Gastrocnemius medialis (tissue), 4 donors: Measurements from ENCODE around the gene FARP1.

Source experiments
- POLR2A ChIP-seq, 2 donors: fragments of 450-650 bp; IDR thresholded peaks; one replicate each; pipeline ENCODE4 v1.6.1; 2017; ENCODE audit warnings: antibody characterized with exemption in 2 of 2, mild to moderate bottlenecking in 2 of 2, moderate library complexity in 2 of 2
- TF ChIP-seq, protein P1 (sequence below), 5 experiments: fragments of 450-650 bp in 3 of 5; fragments of 200-600 bp in 2 of 5; sonication (generic) in 2 of 5; IDR thresholded peaks in 4 of 5; conservative IDR thresholded peaks in 1 of 5; 1 replicate in 4 of 5; 2 replicates in 1 of 5; pipeline ENCODE4 v1.5.1; 2016 to 2019; ENCODE audit warnings: antibody characterized with exemption in 5 of 5, mild to moderate bottlenecking in 3 of 5, moderate library complexity in 3 of 5

DNA sequence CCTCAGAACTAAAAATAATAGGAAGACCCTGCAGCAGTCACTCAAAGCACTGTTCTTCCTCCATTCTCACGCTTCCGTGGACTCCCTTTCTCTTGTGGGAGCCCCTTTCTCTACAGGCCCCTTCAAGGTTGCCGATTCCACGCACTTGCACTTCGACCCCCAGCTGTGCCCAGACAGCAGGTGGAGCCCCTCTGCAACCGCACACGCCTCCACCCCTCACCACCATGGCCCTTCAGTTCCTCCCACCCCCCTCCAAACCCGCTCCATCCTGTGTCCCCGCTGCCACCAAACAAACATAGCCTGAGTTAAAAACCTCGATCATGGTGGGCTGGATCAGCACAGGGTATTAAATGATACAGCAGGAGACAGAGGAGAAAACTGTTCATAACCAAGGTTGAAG, 331.4 kb downstream of the FARP1 start:
- TF ChIP-seq, protein P1, sequence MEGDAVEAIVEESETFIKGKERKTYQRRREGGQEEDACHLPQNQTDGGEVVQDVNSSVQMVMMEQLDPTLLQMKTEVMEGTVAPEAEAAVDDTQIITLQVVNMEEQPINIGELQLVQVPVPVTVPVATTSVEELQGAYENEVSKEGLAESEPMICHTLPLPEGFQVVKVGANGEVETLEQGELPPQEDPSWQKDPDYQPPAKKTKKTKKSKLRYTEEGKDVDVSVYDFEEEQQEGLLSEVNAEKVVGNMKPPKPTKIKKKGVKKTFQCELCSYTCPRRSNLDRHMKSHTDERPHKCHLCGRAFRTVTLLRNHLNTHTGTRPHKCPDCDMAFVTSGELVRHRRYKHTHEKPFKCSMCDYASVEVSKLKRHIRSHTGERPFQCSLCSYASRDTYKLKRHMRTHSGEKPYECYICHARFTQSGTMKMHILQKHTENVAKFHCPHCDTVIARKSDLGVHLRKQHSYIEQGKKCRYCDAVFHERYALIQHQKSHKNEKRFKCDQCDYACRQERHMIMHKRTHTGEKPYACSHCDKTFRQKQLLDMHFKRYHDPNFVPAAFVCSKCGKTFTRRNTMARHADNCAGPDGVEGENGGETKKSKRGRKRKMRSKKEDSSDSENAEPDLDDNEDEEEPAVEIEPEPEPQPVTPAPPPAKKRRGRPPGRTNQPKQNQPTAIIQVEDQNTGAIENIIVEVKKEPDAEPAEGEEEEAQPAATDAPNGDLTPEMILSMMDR (IDR thresholded peaks at IDR 0.05 in 4 of 5, conservative IDR thresholded peaks at IDR 0.05 in 1 of 5): no peak
- TF ChIP-seq POLR2A (IDR thresholded peaks at IDR 0.05): no peak
